Tongue (tissue), 1 donor: Measurements from ENCODE around the gene RPL41. TPM values are rescaled to one million over a fixed set of nuclear protein-coding genes. Genes with fewer than 3 reads are reported as not detected.

Experiments used
- total RNA-seq: library from RNA; depleted of rRNA; stranded (reverse); fragments of >200 nt; gene quantifications from one replicate; pipeline ENCODE4 v1.2.3, GENCODE V29; 2014

Gene RPL41
- total RNA-seq, 1 donor from 2014 or later, result 1,420 TPM

Other genes with a start within 250 kb of the RPL41 start
- 15.5 TPM for gene PYM1, start 188.7 kb upstream of the RPL41 start, total RNA-seq
- 50.5 TPM for gene DGKA, start 185.5 kb upstream of the RPL41 start, total RNA-seq
- 2.1 TPM for gene PMEL, start 150.6 kb upstream of the RPL41 start, total RNA-seq
- 14.0 TPM for gene CDK2, start 149.8 kb upstream of the RPL41 start, total RNA-seq
- gene RAB5B, start 142.6 kb upstream of the RPL41 start, total RNA-seq, result 77.1 TPM
- gene SUOX, start 119.4 kb upstream of the RPL41 start, total RNA-seq, result 11.1 TPM
- 7.3 TPM for gene IKZF4, start 95.6 kb upstream of the RPL41 start, total RNA-seq
- 541 TPM for gene RPS26, start 74.7 kb upstream of the RPL41 start, total RNA-seq
- 147 TPM for gene ERBB3, start 36.5 kb upstream of the RPL41 start, total RNA-seq
- gene PA2G4, start 12.1 kb upstream of the RPL41 start, total RNA-seq, result 98.1 TPM
- gene ZC3H10, start 1.6 kb downstream of the RPL41 start, total RNA-seq, result 5.6 TPM
- 152 TPM for gene ESYT1, start 11.6 kb downstream of the RPL41 start, total RNA-seq
- gene MYL6B, start 36.0 kb downstream of the RPL41 start, total RNA-seq, result 136 TPM
- 707 TPM for gene MYL6, start 41.7 kb downstream of the RPL41 start, total RNA-seq
- gene SMARCC2, start 72.8 kb downstream of the RPL41 start, total RNA-seq, result 49.0 TPM
- 70.3 TPM for gene RNF41, start 105.3 kb downstream of the RPL41 start, total RNA-seq
- 18.2 TPM for gene NABP2, start 107.7 kb downstream of the RPL41 start, total RNA-seq
- gene SLC39A5, start 113.4 kb downstream of the RPL41 start, total RNA-seq, result 0.31 TPM
- gene ANKRD52, start 141.8 kb downstream of the RPL41 start, total RNA-seq, result 19.3 TPM
- 49.6 TPM for gene COQ10A, start 150.3 kb downstream of the RPL41 start, total RNA-seq
- 235 TPM for gene CS, start 183.7 kb downstream of the RPL41 start, total RNA-seq
- gene CNPY2, start 199.4 kb downstream of the RPL41 start, total RNA-seq, result 45.9 TPM
- gene PAN2, start 217.4 kb downstream of the RPL41 start, total RNA-seq, result 60.4 TPM
- not detected for gene IL23A, start 222.3 kb downstream of the RPL41 start, total RNA-seq
- 74.5 TPM for gene STAT2, start 243.5 kb downstream of the RPL41 start, total RNA-seq
- gene APOF, start 246.2 kb downstream of the RPL41 start, total RNA-seq, result not detected